ENCODE data around the gene RPS15. TPM values are rescaled to one million over a fixed set of nuclear protein-coding genes. Genes with fewer than 3 reads are reported as not detected.
"Not testable (repeated sequence)": the region's sequence is repeated elsewhere in the genome, so short reads cannot be mapped to it uniquely, and the experiment has no call there.

The RPS15 gene
- total RNA-seq, 1 donor from 2014 or later = 3,906 TPM

DNA sequence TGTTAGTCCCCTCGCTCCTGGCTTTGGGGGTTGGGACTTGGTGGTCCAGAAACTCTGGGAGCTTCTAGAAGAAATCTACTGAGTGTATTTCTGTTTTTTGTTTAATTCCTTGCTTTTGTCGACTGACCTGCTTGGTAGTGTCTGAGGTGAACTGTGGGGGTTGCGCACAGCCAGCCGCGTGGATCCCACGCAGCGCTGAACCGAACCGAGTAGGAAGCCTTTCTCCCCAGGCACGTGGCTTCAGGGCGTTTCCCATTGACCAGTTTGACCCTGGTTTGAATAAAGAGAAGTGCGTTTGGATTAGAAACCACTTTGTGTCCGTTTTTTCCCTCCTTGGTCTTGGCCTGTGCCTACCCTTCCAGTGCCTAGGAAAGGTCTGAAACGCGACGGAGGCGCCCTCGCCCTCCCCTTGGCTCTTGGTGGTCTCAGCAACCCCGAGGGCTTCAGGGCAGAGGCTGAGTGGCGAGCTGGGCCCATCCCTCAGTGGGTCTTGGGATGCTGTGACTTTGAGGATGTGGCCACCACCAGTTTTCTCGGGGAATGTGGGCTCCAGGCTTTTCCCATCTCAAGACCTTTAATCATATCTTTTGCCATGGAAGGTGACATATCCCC lies 2.7 kb upstream of the RPS15 start:
- DNase-seq (ENCODE audit: extremely low spot score in 2 of 2) = no peak
- intact Hi-C loops (cut with DNase I) = no loop called here
- Histone ChIP-seq H3K9me3 (no peaks in the 10 kb centered on the region), H3K4me1 (peaks cover 24% of the 10 kb centered on the region), H3K27me3 (no peaks in the 10 kb centered on the region), H3K4me3 (no peak overlapping the region), H3K27ac (no peak overlapping the region), H3K36me3 (peaks cover 0 to 56% of the 10 kb centered on the region in 2 donors)
- TF ChIP-seq, protein P1, sequence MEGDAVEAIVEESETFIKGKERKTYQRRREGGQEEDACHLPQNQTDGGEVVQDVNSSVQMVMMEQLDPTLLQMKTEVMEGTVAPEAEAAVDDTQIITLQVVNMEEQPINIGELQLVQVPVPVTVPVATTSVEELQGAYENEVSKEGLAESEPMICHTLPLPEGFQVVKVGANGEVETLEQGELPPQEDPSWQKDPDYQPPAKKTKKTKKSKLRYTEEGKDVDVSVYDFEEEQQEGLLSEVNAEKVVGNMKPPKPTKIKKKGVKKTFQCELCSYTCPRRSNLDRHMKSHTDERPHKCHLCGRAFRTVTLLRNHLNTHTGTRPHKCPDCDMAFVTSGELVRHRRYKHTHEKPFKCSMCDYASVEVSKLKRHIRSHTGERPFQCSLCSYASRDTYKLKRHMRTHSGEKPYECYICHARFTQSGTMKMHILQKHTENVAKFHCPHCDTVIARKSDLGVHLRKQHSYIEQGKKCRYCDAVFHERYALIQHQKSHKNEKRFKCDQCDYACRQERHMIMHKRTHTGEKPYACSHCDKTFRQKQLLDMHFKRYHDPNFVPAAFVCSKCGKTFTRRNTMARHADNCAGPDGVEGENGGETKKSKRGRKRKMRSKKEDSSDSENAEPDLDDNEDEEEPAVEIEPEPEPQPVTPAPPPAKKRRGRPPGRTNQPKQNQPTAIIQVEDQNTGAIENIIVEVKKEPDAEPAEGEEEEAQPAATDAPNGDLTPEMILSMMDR (IDR thresholded peaks at IDR 0.05) = no peak
- no peak for TF ChIP-seq POLR2A (IDR thresholded peaks at IDR 0.05)
- no peak for TF ChIP-seq POLR2AphosphoS5 (IDR thresholded peaks at IDR 0.05; ENCODE audit: insufficient read depth in 1 of 2, low read depth in 1 of 2)

DNA sequence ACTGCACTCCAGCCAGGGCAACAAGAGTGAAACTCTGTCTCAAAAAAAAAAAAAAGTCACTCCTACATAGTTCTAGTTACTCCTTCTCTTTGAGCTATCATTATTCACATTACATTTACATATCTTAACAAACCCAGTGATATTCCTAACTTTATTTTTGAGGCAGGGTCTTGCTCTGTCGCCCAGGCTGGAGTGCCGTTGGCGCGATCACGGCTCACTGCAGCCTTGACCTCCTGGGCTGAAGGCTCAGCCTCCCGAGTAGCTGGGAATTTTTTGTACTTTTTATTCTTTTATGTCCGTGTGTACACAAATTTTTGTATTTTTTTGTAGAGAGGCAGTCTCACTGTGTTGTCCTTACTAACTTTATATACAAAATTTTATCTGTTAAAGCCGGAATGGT lies 587 bp upstream of the RPS15 start:
- Histone ChIP-seq H3K27me3 (no peaks in the 10 kb centered on the region), H3K36me3 (peaks cover 0 to 61% of the 10 kb centered on the region in 2 donors), H3K9me3 (no peaks in the 10 kb centered on the region), H3K4me3 (peak overlapping the region; percentile 72 to 83), H3K4me1 (peaks cover 33% of the 10 kb centered on the region), H3K27ac (no peak overlapping the region)
- intact Hi-C loops (cut with DNase I) = no loop called here
- DNase-seq (ENCODE audit: extremely low spot score in 2 of 2) = no peak
- no peak for TF ChIP-seq POLR2AphosphoS5 (IDR thresholded peaks at IDR 0.05; ENCODE audit: insufficient read depth in 1 of 2, low read depth in 1 of 2)
- no peak for TF ChIP-seq POLR2A (IDR thresholded peaks at IDR 0.05)
- TF ChIP-seq, protein P1 (IDR thresholded peaks at IDR 0.05) = no peak

DNA sequence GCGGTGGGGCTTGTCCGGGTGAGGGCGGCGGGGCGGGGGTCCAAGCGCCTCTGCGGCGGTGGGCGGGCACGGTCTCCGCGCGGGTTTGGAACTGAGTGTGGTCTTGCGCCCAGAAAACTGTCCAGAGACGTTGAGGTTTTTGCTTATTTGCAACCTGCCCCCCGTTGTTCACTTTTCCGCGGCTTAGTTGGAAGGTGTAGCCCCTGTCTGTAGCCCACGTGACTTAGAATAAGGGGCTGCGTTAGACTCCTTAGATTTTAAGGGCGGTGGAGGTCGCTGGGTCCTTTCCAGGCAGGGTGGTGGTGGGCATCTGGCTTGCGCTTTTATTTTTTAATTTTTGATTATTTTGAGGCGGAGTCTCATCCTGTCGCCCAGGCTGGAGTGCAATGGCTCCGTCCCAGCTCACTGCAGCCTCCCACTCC lies 748 bp downstream of the RPS15 start:
- Histone ChIP-seq H3K4me1 (peaks cover 33% of the 10 kb centered on the region), H3K9me3 (no peaks in the 10 kb centered on the region), H3K4me3 (peak overlapping the region; percentile 72 to 83), H3K27ac (peak overlapping the region; percentile 69), H3K27me3 (no peaks in the 10 kb centered on the region), H3K36me3 (peaks cover 0 to 51% of the 10 kb centered on the region in 2 donors)
- intact Hi-C loops (cut with DNase I) = no loop called here
- TF ChIP-seq POLR2AphosphoS5 (IDR thresholded peaks at IDR 0.05; ENCODE audit: insufficient read depth in 1 of 2, low read depth in 1 of 2) (no peak), POLR2A (IDR thresholded peaks at IDR 0.05) (no peak)
- TF ChIP-seq, protein P1 (IDR thresholded peaks at IDR 0.05) = no peak
- DNase-seq (ENCODE audit: extremely low spot score in 2 of 2) = no peak

DNA sequence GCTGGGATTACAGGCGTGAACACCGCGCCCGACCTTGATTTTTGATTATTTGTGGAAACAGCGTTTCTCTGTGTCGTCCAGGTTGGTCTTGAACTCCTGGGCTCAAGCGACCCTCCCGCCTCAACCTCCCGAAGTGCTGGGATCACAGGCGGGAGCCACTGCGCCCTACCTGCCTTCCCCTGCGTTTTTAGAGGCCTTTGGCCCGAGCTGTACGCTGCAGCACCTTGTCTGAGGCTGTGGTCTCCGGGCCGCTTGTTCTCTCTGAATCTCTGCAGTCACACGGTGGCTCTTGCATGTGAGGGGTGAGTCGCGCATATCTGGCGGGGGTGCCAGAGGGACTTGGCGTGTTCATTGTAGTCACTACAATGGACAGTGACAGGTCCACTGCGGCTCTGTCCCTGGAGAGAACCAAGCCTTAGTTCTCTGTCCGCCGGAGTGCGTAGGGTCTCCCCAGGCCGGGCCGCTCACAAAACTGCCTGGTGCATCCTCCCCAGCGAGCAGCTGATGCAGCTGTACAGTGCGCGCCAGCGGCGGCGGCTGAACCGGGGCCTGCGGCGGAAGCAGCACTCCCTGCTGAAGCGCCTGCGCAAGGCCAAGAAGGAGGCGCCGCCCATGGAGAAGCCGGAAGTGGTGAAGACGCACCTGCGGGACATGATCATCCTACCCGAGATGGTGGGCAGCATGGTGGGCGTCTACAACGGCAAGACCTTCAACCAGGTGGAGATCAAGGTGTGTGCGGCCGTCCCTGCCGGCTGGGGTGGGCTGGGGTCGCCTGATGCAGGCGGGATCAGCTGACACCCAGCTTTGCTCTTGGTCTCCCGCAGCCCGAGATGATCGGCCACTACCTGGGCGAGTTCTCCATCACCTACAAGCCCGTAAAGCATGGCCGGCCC lies 1.6 kb downstream of the RPS15 start:
- H3K27ac ChIP-seq = not testable (repeated sequence)

DNA sequence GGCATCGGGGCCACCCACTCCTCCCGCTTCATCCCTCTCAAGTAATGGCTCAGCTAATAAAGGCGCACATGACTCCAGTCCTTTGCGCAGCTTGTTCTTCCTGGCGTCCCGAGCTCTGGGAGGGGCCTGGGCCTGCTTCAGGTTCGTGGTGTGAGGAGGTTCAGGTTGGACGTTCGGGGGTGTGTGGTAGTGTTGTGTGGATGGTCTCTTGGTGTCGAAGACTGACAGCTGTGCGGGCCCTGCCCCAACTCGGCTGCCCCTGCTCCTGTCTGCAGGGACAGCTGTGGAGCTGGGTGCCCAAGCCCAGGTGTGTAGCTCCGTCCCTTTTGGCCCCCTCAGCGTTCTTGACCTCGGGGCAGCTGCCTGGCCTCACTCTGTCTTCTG lies 2.2 kb downstream of the RPS15 start:
- no peak overlapping the region for H3K4me3 ChIP-seq
- intact Hi-C loops (cut with DNase I) = loop anchor here (10.0 kb wide), 1 partner anchor 166 kb away; the partner anchor contains the start of gene FAM174C
- no peak for TF ChIP-seq POLR2AphosphoS5 (IDR thresholded peaks at IDR 0.05; ENCODE audit: insufficient read depth in 1 of 2, low read depth in 1 of 2)
- TF ChIP-seq, protein P1 (IDR thresholded peaks at IDR 0.05) = no peak
- TF ChIP-seq POLR2A (IDR thresholded peaks at IDR 0.05) = no peak

More for the DNA sequence above, 1.6 kb downstream of the RPS15 start:
- H3K27me3 ChIP-seq; DNase-seq (ENCODE audit: extremely low spot score in 2 of 2); H3K9me3 ChIP-seq: not testable (repeated sequence)
- peaks cover 0 to 43% of the 10 kb centered on the region in 2 donors for H3K36me3 ChIP-seq
- peaks cover 36% of the 10 kb centered on the region for H3K4me1 ChIP-seq
- intact Hi-C loops (cut with DNase I) = loop anchor here (10.0 kb wide), 1 partner anchor 165 kb away; the partner anchor contains the start of gene FAM174C
- peak overlapping the region; percentile 72 to 83 for H3K4me3 ChIP-seq

More for the DNA sequence above, 2.2 kb downstream of the RPS15 start:
- Histone ChIP-seq H3K36me3 (peaks cover 0 to 37% of the 10 kb centered on the region in 2 donors), H3K27me3 (no peaks in the 10 kb centered on the region), H3K27ac (no peak overlapping the region), H3K9me3 (no peaks in the 10 kb centered on the region), H3K4me1 (peaks cover 43% of the 10 kb centered on the region)
- DNase-seq (ENCODE audit: extremely low spot score in 2 of 2) = no peak
